Measurements from ENCODE around the gene LIN9. TPM values are rescaled to one million over a fixed set of nuclear protein-coding genes. Genes with fewer than 3 reads are reported as not detected.

LIN9 gene
- total and polyA plus RNA-seq, 2 of the 8 experiments (the other 6 are each of a cell fraction or from before 2014, with no cell fraction given) = 5.6 to 12.6 TPM

DNA sequence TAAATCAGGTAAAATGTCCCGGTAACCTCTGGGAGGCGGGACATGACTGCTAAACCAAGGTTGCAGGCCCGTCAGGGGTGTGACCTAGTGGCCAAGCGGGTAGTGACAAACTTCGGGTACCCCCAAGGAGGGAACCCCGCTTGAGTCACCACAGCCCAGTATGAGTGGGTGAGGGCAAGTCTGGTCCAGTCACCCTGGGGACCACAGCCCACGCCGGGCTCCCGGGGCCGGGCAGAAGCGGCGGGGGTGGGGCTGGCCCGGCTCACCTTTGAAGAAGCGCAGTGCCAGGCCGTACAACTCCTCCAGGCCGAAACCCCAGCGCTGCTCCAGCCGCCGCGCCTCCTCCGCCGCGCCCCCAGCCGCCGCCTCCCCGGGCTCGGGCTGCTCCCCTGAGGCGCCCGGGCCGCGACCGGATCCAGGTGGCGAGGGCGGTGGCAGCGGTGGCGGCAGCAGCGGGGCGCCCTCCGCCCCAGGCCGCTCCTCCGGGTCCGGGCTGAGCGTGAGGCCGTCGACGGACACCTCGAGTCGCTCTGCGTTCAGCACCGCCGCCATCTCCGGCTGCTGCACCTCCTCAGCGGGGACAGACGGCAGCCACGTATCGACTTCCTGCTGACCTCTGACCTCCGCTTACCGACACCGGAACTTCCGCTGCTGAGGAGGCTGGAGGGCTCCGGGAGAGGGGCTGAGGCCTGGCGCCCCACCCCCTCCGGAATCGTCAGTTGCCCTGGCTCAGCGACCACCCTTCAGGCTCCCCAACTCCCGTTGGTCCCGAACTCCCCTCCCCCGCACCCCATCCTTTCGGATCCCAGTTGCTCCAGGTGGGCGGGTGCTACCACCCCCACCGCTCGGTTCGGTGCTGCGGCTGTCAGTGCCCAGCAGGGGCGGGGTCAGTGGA lies 122.6 kb downstream of the LIN9 start, which contains the start of gene ACBD3 (continued):
- TF ChIP-seq CHD7 (IDR thresholded peaks at IDR 0.05; ENCODE audit: insufficient replicate concordance, low read length) (no peak), POLR2A (IDR thresholded peaks at IDR 0.05; ENCODE audit: control extremely low read depth in 1 of 2, low read depth in 2 of 2, low read length in 2 of 2) (peak; percentile 92 to 95), CTBP2 (IDR thresholded peaks at IDR 0.05; ENCODE audit: borderline replicate concordance, insufficient read depth, insufficient read length, low read length) (no peak), TAF7 (optimal IDR thresholded peaks at IDR 0.05; ENCODE audit: borderline replicate concordance, low read depth, low read length) (peak; percentile 60), MAFK (IDR thresholded peaks at IDR 0.05; ENCODE audit: low read depth, low read length) (no peak), RAD21 (IDR thresholded peaks at IDR 0.05 in 1 of 2, conservative IDR thresholded peaks at IDR 0.05 in 1 of 2; ENCODE audit: low read depth in 2 of 2, low read length in 2 of 2) (peak in 1 of 2 experiments; percentile 23; a peak in 1 of 4 replicates), KDM4A (IDR thresholded peaks at IDR 0.05; ENCODE audit: low read depth, low read length, severe bottlenecking) (peak; percentile 55), EZH2 (IDR thresholded peaks at IDR 0.05; ENCODE audit: low read depth, low read length, severe bottlenecking) (no peak)

Measured in H1 (cell line).